HL-60/S4 (cell line): ENCODE measurements around the gene HOXA4.

Source experiments
- in situ Hi-C: fragments of 300-500 bp; cut with MboI; formaldehyde crosslinking; loops from 2 replicates; pipeline ENCODE4 v1.14.3; 2022; ENCODE audit warnings: low sequenced_read_pairs

HOXA4 gene

GRCh38 chr7:27160145-27160545 is 29.6 kb upstream of the HOXA4 start:
- in situ Hi-C loops: loop anchor here (25.0 kb wide), 1 partner anchor 798 kb away; no protein-coding TSS in a partner anchor

- in situ Hi-C loops: loop anchor here (25.0 kb wide), 1 partner anchor 797 kb away; no protein-coding TSS in a partner anchor
Observed at GRCh38 chr7:27159266-27160144, 28.9 kb upstream of the HOXA4 start.

GRCh38 chr7:27158436-27159265 is 28.1 kb upstream of the HOXA4 start:
- in situ Hi-C loops: loop anchor here (25.0 kb wide), 1 partner anchor 796 kb away; no protein-coding TSS in a partner anchor

GRCh38 chr7:27157702-27158431 is 27.3 kb upstream of the HOXA4 start:
- in situ Hi-C loops: loop anchor here (25.0 kb wide), 1 partner anchor 796 kb away; no protein-coding TSS in a partner anchor

GRCh38 chr7:27156916-27157701 is 26.6 kb upstream of the HOXA4 start:
- in situ Hi-C loops: loop anchor here (25.0 kb wide), 1 partner anchor 795 kb away; no protein-coding TSS in a partner anchor

GRCh38 chr7:27156508-27156898 is 25.9 kb upstream of the HOXA4 start, which contains the start of gene HOXA7:
Gene HOXA7, minus strand, starts transcription at chr7:27156675. Its CDS starts 130 bp downstream, at chr7:27156545.
- in situ Hi-C loops: loop anchor here (25.0 kb wide), 1 partner anchor 794 kb away; no protein-coding TSS in a partner anchor

- in situ Hi-C loops: loop anchor here (25.0 kb wide), 1 partner anchor 794 kb away; no protein-coding TSS in a partner anchor
Observed at GRCh38 chr7:27155816-27156507, 25.4 kb upstream of the HOXA4 start.

- in situ Hi-C loops: loop anchor here (25.0 kb wide), 1 partner anchor 793 kb away; no protein-coding TSS in a partner anchor
Observed at GRCh38 chr7:27154901-27155815, 24.6 kb upstream of the HOXA4 start.

- in situ Hi-C loops: loop anchor here (25.0 kb wide), 1 partner anchor 792 kb away; no protein-coding TSS in a partner anchor
Observed at GRCh38 chr7:27154369-27154768, 23.8 kb upstream of the HOXA4 start.

- in situ Hi-C loops: loop anchor here (25.0 kb wide), 1 partner anchor 791 kb away; no protein-coding TSS in a partner anchor
Observed at GRCh38 chr7:27153526-27153925, 23.0 kb upstream of the HOXA4 start.

- in situ Hi-C loops: loop anchor here (25.0 kb wide), 1 partner anchor 791 kb away; no protein-coding TSS in a partner anchor
Observed at GRCh38 chr7:27152816-27153442, 22.4 kb upstream of the HOXA4 start.

GRCh38 chr7:27151931-27152815 is 21.6 kb upstream of the HOXA4 start, which contains the start of gene HOXA3:
Gene HOXA3, minus strand, starts transcription at chr7:27152583. Its CDS starts 41,943 bp downstream, at chr7:27110640.
- in situ Hi-C loops: loop anchor here (25.0 kb wide), 1 partner anchor 790 kb away; no protein-coding TSS in a partner anchor

GRCh38 chr7:27151341-27151930 is 20.9 kb upstream of the HOXA4 start:
- in situ Hi-C loops: loop anchor here (25.0 kb wide), 1 partner anchor 789 kb away; no protein-coding TSS in a partner anchor

GRCh38 chr7:27150568-27151340 is 20.2 kb upstream of the HOXA4 start:
- in situ Hi-C loops: loop anchor here (25.0 kb wide), 1 partner anchor 788 kb away; no protein-coding TSS in a partner anchor
